K562 (cell line): ENCODE data around the gene HADHA. TPM values are rescaled to one million over a fixed set of nuclear protein-coding genes. Genes with fewer than 3 reads are reported as not detected.
A peak's percentile ranks its signal among the peaks of the same experiment; 100 is the strongest.

Experiments used
- ATAC-seq: fragments of 200-7000 bp; cut with Tn5 transposase; 3 replicates; pipeline ENCODE4 v1.9.1; 2020; ENCODE audit warnings: moderate library complexity
- BruUV-seq: library from RNA; stranded (reverse); fragments of 400-500 nt; replicated peaks from 2 replicates; lab custom pipeline; 2021; lab: Mats Ljungman, UMichigan
- CTCF ChIA-PET: fragments of 300-600 bp; formaldehyde crosslinking; extraction: SDS; loops from one replicate; lab custom pipeline; 2021; ENCODE audit warnings: low intra/inter-chr PET ratio; lab: Yijun Ruan, JAX
- POLR2A ChIA-PET: fragments of 300-600, 350-650 bp; sonication (Branson Sonifier 250); formaldehyde crosslinking; extraction: SDS; loops from one replicate; lab custom pipeline; 2021; ENCODE audit warnings: antibody characterized with exemption, inconsistent platforms; lab: Yijun Ruan, JAX
- DNase-seq, 4 experiments: peaks; one replicate each; pipeline versions ENCODE4 v3.0.0 to v3.0.0-alpha.2; 2011 to 2018; ENCODE audit warnings: low spot score in 3 of 4, mixed read lengths in 3 of 4; ENCODE audit errors: extremely low read depth in 1 of 4
- FAIRE-seq: peaks from 2 replicates; lab custom pipeline; 2011; peaks lifted over from hg19 to GRCh38; lab: Jason Lieb, UNC
- H2AFZ ChIP-seq: 2 replicates; pipeline ENCODE4 v1.6.0; 2011; ENCODE audit warnings: low read depth, low read length, control low read depth, inconsistent platforms
- H3K27ac ChIP-seq: fragments of 200-600 bp; 3 replicates; pipeline ENCODE4 v1.8.0; 2011; ENCODE audit warnings: low read depth, mild to moderate bottlenecking, control low read depth, inconsistent platforms, low read length, moderate library complexity, mixed read lengths; ENCODE audit errors: extremely low read depth
- H3K27me3 ChIP-seq, 2 experiments: fragments of 300-600 bp in 1 of 2; 2 replicates in 1 of 2; 3 replicates in 1 of 2; pipeline versions ENCODE4 v1.6.0 to v1.8.0; 2011; ENCODE audit warnings: inconsistent platforms in 2 of 2, low read length in 2 of 2, mild to moderate bottlenecking in 1 of 2, mixed read lengths in 1 of 2, moderate library complexity in 1 of 2; ENCODE audit not compliant: control insufficient read depth in 2 of 2, insufficient read depth in 2 of 2
- H3K36me3 ChIP-seq: fragments of 300-600 bp; 3 replicates; pipeline ENCODE4 v1.8.0; 2011; ENCODE audit warnings: mild to moderate bottlenecking, low read length, inconsistent platforms; ENCODE audit not compliant: control insufficient read depth, insufficient read depth
- H3K4me1 ChIP-seq, 2 experiments: fragments of 200-600 bp in 1 of 2; replicated peaks in 1 of 2; 2 replicates in 1 of 2; 3 replicates in 1 of 2; pipeline versions ENCODE4 v1.5.1 to v1.8.0; 2011; ENCODE audit warnings: inconsistent platforms in 2 of 2, low read length in 2 of 2, mild to moderate bottlenecking in 1 of 2, mixed read lengths in 1 of 2, moderate library complexity in 1 of 2; ENCODE audit not compliant: control insufficient read depth in 2 of 2, insufficient read depth in 2 of 2
- H3K4me2 ChIP-seq: 2 replicates; pipeline ENCODE4 v1.6.1; 2011; ENCODE audit warnings: low read length, control low read depth, inconsistent platforms, mixed read lengths; ENCODE audit not compliant: insufficient read depth
- H3K4me3 ChIP-seq: fragments of 200-600 bp; sonication (generic), shearing (Covaris generic); 2 replicates; pipeline ENCODE4 v1.5.1; 2016; ENCODE audit warnings: control low read depth, inconsistent platforms
- H3K79me2 ChIP-seq: fragments of 200-600 bp; 3 replicates; pipeline ENCODE4 v1.8.0; 2011; ENCODE audit warnings: low read length, inconsistent platforms; ENCODE audit not compliant: control insufficient read depth, insufficient read depth
- H3K9ac ChIP-seq, 2 experiments: 2 replicates each; pipeline versions ENCODE4 v1.6.0 to v1.6.1; 2011; ENCODE audit warnings: low read depth in 2 of 2, low read length in 2 of 2, control low read depth in 1 of 2, inconsistent platforms in 1 of 2, mild to moderate bottlenecking in 1 of 2, mixed read lengths in 1 of 2; ENCODE audit not compliant: insufficient read depth in 1 of 2
- H3K9me1 ChIP-seq: one replicate; pipeline ENCODE4 v1.6.0; 2011; ENCODE audit warnings: inconsistent platforms, mild to moderate bottlenecking, low read length, moderate library complexity; ENCODE audit not compliant: control insufficient read depth, insufficient read depth
- H3K9me3 ChIP-seq: replicated peaks from 2 replicates; pipeline ENCODE4 v1.5.1; 2011; ENCODE audit warnings: low read depth, low read length, inconsistent platforms; ENCODE audit not compliant: control insufficient read depth, insufficient read depth
- H4K20me1 ChIP-seq: replicated peaks from 2 replicates; pipeline ENCODE4 v1.6.1; 2011; ENCODE audit warnings: low read length, inconsistent platforms, mixed read lengths; ENCODE audit not compliant: control insufficient read depth, insufficient read depth
- CEBPB ChIP-seq: fragments of 450-650 bp; IDR thresholded peaks from 2 replicates; pipeline ENCODE4 v1.6.1; 2016; ENCODE audit warnings: missing genetic modification characterization, missing compliant biosample characterization
- CEBPG ChIP-seq, 3 experiments: fragments of 200-800 bp in 1 of 3; sonication (Bioruptor generic) in 1 of 3; sonication (generic) in 1 of 3; formaldehyde crosslinking in 1 of 3; IDR thresholded peaks in 2 of 3; conservative IDR thresholded peaks in 1 of 3; 2 replicates each; pipeline versions ENCODE4 v1.6.1 to v1.8.0; 2016 to 2022; ENCODE audit warnings: missing compliant biosample characterization in 2 of 3, missing genetic modification characterization in 2 of 3, mild to moderate bottlenecking in 1 of 3, missing genetic modification reagents in 1 of 3
- WGBS: fragments of 100-300 bp; shearing (Covaris generic); methylation state at CpG from one replicate; pipeline ENCODE4 v1.1.6; 2016; ENCODE audit warnings: low coverage, mixed read lengths; ENCODE audit not compliant: insufficient coverage; ENCODE audit errors: missing lambda C conversion rate; 5-methylcytosine and 5-hydroxymethylcytosine counted together
- in situ Hi-C: fragments of 300-500 bp; cut with MboI; formaldehyde crosslinking; loops from 4 replicates; pipeline ENCODE4 v1.15.0; 2018; ENCODE audit warnings: inconsistent platforms, mixed read lengths
- intact Hi-C: fragments of 100-400 bp; cut with micrococcal nuclease; formaldehyde crosslinking; loops from 2 replicates; pipeline ENCODE4 v1.14.2; 2022
- polyA plus RNA-seq, 8 experiments: library from polyadenylated mRNA; depleted of rRNA in 4 of 8; stranded (reverse) in 5 of 8; unstranded in 3 of 8; fragments of >200 nt; fragmentation: Nextera tagmentation in 2 of 8; fragmentation: Illumina TruSeq in 1 of 8; extraction: Ambion mirVana in 2 of 8; extraction: Trizol in 1 of 8; gene quantifications; 2 replicates each; pipeline versions ENCODE4 v1.2.1 to v1.2.3, GENCODE V29; 2011 to 2014; ENCODE audit warnings: inconsistent platforms in 1 of 8, missing spikeins in 1 of 8
- total RNA-seq, 7 experiments: library from RNA; depleted of rRNA in 6 of 7; stranded (reverse); fragments of >200 nt in 6 of 7; fragmentation: Illumina TruSeq in 2 of 7; extraction: Trizol in 2 of 7; gene quantifications; 2 replicates each; pipeline versions ENCODE4 v1.2.1 to v1.2.3, GENCODE V29; 2011 to 2021; ENCODE audit warnings: low replicate concordance in 1 of 7
- TF ChIP-seq, protein P1 (sequence below): IDR thresholded peaks from 2 replicates; pipeline ENCODE4 v1.6.1; 2016; ENCODE audit warnings: missing genetic modification characterization, missing compliant biosample characterization

HADHA gene
- total and polyA plus RNA-seq, 9 of the 15 experiments (the other 6 are each of a cell fraction or from before 2014, with no cell fraction given) = 145 to 326 (median 202) TPM

DNA sequence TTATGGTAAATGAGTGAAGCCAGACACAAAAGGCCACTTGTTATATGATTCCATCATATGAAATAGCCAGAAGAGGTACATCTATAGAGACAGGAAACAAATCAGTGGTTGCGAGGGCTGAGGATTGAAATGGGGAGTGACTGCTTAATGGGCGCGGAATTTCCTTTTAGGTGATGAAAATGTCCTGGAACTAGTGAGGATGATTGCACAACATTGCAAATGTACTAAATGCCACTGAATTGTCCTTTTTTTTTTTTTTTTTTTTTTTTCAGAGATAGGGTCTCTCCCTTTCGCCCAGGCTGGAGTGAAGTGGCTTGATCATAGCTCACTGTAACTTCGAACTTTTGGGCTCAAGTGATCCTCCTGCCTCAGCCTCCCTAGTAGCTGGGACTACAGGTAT lies 86.9 kb downstream of the HADHA start:
- no peak for DNase-seq
- no peaks in the 10 kb centered on the region for H3K79me2 ChIP-seq
- TF ChIP-seq CEBPG (CRISPR knock-in tag; IDR thresholded peaks at IDR 0.05) (no peak), CEBPG (tag; conservative IDR thresholded peaks at IDR 0.05 in 1 of 2, IDR thresholded peaks at IDR 0.05 in 1 of 2) (peak; percentile 43 to 59; a peak in 2 of 4 replicates), CEBPB (tag) (peak; percentile 61; the same call in 1 of the 2 replicates)
- TF ChIP-seq, protein P1, sequence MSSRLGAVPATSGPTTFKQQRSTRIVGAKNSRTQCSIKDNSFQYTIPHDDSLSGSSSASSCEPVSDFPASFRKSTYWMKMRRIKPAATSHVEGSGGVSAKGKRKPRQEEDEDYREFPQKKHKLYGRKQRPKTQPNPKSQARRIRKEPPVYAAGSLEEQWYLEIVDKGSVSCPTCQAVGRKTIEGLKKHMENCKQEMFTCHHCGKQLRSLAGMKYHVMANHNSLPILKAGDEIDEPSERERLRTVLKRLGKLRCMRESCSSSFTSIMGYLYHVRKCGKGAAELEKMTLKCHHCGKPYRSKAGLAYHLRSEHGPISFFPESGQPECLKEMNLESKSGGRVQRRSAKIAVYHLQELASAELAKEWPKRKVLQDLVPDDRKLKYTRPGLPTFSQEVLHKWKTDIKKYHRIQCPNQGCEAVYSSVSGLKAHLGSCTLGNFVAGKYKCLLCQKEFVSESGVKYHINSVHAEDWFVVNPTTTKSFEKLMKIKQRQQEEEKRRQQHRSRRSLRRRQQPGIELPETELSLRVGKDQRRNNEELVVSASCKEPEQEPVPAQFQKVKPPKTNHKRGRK (tag) = no peak
- TF ChIP-seq, all 486 proteins: peak for 2
- CTCF ChIA-PET = no interaction called here
- Histone ChIP-seq H3K36me3 (no peaks in the 10 kb centered on the region), H3K27me3 (no peaks in the 10 kb centered on the region), H3K9me3 (no peaks in the 10 kb centered on the region; the same call in none of the 2 replicates), H3K9ac (no peak overlapping the region), H3K27ac (no peak overlapping the region), H3K9me1 (no peaks in the 10 kb centered on the region), H4K20me1 (no peaks in the 10 kb centered on the region), H3K4me1 (no peaks in the 10 kb centered on the region; a peak in 1 of 5 replicates), H2AFZ (no peak overlapping the region), H3K4me2 (no peak overlapping the region), H3K4me3 (no peak overlapping the region)
- no TSS peak for BruUV-seq
- ATAC-seq (no peak), FAIRE-seq (no peak)
- in situ Hi-C loops = no loop called here
- 72% methylated on average over 5 of the region's 5 CpGs for WGBS
- POLR2A ChIA-PET = interaction anchor here (0.5 to 0.7 kb wide), 3 partner anchors 218 to 1941 kb away, joined by 3 read pairs; no protein-coding TSS in a partner anchor
- intact Hi-C loops = no loop called here
